SK-N-SH treated with all-trans-retinoic acid at 6 μM for 48 hours (cell line): ENCODE results near the gene CSK.

Source experiments
- ZC3H10 ChIP-seq: fragments of 250-450 bp; sonication (Bioruptor Pico); IDR thresholded peaks from 2 replicates; pipeline ENCODE4 v1.5.1; 2021; ENCODE audit warnings: mild to moderate bottlenecking, moderate library complexity
- ZNF565 ChIP-seq: fragments of 450-650 bp; formaldehyde crosslinking; conservative IDR thresholded peaks from 2 replicates; pipeline ENCODE4 v1.5.0; 2020; ENCODE audit warnings: low read depth, mild to moderate bottlenecking, moderate library complexity
- ZNF8 ChIP-seq: fragments of 450-650 bp; formaldehyde crosslinking; IDR thresholded peaks from 2 replicates; pipeline ENCODE4 v1.5.0; 2020; ENCODE audit warnings: mild to moderate bottlenecking, moderate library complexity
- TF ChIP-seq, protein P1 (sequence below): fragments of 250-450 bp; sonication (Bioruptor Pico); IDR thresholded peaks from 2 replicates; pipeline ENCODE4 v1.5.1; 2020; ENCODE audit warnings: low read depth, mild to moderate bottlenecking, moderate library complexity
- TF ChIP-seq, protein P2 (sequence below): fragments of 250-450 bp; sonication (Bioruptor Pico); IDR thresholded peaks from 2 replicates; pipeline ENCODE4 v1.8.0; 2020; ENCODE audit warnings: mild to moderate bottlenecking, moderate library complexity, borderline replicate concordance

GRCh38 chr15:74777769-74778598, 3.9 kb upstream of the CSK start:
- TF ChIP-seq ZC3H10 (CRISPR knock-in tag) (no peak), ZNF565 (CRISPR knock-in tag) (no peak), ZNF8 (CRISPR knock-in tag) (no peak)
- TF ChIP-seq, protein P1, sequence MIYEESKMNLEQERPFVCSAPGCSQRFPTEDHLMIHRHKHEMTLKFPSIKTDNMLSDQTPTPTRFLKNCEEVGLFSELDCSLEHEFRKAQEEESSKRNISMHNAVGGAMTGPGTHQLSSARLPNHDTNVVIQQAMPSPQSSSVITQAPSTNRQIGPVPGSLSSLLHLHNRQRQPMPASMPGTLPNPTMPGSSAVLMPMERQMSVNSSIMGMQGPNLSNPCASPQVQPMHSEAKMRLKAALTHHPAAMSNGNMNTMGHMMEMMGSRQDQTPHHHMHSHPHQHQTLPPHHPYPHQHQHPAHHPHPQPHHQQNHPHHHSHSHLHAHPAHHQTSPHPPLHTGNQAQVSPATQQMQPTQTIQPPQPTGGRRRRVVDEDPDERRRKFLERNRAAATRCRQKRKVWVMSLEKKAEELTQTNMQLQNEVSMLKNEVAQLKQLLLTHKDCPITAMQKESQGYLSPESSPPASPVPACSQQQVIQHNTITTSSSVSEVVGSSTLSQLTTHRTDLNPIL (CRISPR knock-in tag), result no peak
- TF ChIP-seq, protein P2, sequence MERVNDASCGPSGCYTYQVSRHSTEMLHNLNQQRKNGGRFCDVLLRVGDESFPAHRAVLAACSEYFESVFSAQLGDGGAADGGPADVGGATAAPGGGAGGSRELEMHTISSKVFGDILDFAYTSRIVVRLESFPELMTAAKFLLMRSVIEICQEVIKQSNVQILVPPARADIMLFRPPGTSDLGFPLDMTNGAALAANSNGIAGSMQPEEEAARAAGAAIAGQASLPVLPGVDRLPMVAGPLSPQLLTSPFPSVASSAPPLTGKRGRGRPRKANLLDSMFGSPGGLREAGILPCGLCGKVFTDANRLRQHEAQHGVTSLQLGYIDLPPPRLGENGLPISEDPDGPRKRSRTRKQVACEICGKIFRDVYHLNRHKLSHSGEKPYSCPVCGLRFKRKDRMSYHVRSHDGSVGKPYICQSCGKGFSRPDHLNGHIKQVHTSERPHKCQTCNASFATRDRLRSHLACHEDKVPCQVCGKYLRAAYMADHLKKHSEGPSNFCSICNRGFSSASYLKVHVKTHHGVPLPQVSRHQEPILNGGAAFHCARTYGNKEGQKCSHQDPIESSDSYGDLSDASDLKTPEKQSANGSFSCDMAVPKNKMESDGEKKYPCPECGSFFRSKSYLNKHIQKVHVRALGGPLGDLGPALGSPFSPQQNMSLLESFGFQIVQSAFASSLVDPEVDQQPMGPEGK (CRISPR knock-in tag), result no peak
